GM23248 (cell line): ENCODE results near the gene PHF21B.

Experiments
- EZH2 ChIP-seq: fragments of 200-600 bp; sonication (generic); IDR thresholded peaks from 2 replicates; pipeline ENCODE4 v1.6.1; 2018; ENCODE audit warnings: antibody characterized with exemption, mild to moderate bottlenecking; ENCODE audit not compliant: insufficient read depth, poor library complexity, severe bottlenecking
- EZH2phosphoT487 ChIP-seq: fragments of 200-600 bp; sonication (generic); IDR thresholded peaks from 2 replicates; pipeline ENCODE4 v1.6.1; 2018; ENCODE audit warnings: antibody characterized with exemption, moderate library complexity, mild to moderate bottlenecking, low read depth; ENCODE audit not compliant: insufficient read depth

- TF ChIP-seq EZH2: no peak
- TF ChIP-seq EZH2phosphoT487: no peak
Observed at GRCh38 chr22:44928136-44928463, 81.7 kb downstream of the PHF21B start.
